BLaER1 (cell line): ENCODE data around the gene CBX3.
A peak's percentile ranks its signal among the peaks of the same experiment; 100 is the strongest.
"Not testable (repeated sequence)": the region's sequence is repeated elsewhere in the genome, so short reads cannot be mapped to it uniquely, and the experiment has no call there.

Experiments used
- H3K27ac ChIP-seq: shearing (Covaris generic); formaldehyde crosslinking; 2 replicates; pipeline ENCODE4 v1.8.1; 2022
- H3K27me3 ChIP-seq: shearing (Covaris generic); formaldehyde crosslinking; 2 replicates; pipeline ENCODE4 v1.8.1; 2022
- H3K36me3 ChIP-seq: shearing (Covaris generic); formaldehyde crosslinking; 2 replicates; pipeline ENCODE4 v1.8.1; 2022
- H3K4me1 ChIP-seq: shearing (Covaris generic); formaldehyde crosslinking; 2 replicates; pipeline ENCODE4 v1.8.1; 2022
- H3K4me2 ChIP-seq: shearing (Covaris generic); formaldehyde crosslinking; 2 replicates; pipeline ENCODE4 v1.8.1; 2022
- H3K4me3 ChIP-seq: shearing (Covaris generic); formaldehyde crosslinking; 2 replicates; pipeline ENCODE4 v1.8.1; 2022
- H3K9ac ChIP-seq: shearing (Covaris generic); formaldehyde crosslinking; 2 replicates; pipeline ENCODE4 v1.8.1; 2022
- H3K9me3 ChIP-seq: shearing (Covaris generic); formaldehyde crosslinking; 2 replicates; pipeline ENCODE4 v1.8.1; 2022
- H4K20me1 ChIP-seq: shearing (Covaris generic); formaldehyde crosslinking; 2 replicates; pipeline ENCODE4 v1.8.1; 2022
- Cebpa-rat ChIP-seq: shearing (Covaris generic); IDR thresholded peaks from 2 replicates; pipeline ENCODE4 v1.8.1; 2022

Gene CBX3

GRCh38 chr7:26192485-26193087, 9.0 kb upstream of the CBX3 start:
- peaks cover 100% of the 10 kb centered on the region for H3K36me3 ChIP-seq
- H3K9me3 ChIP-seq: no peaks in the 10 kb centered on the region
- TF ChIP-seq Cebpa-rat: no peak
- H3K9ac ChIP-seq: no peak overlapping the region
- H4K20me1 ChIP-seq: peaks cover 100% of the 10 kb centered on the region
- H3K4me3 ChIP-seq: no peak overlapping the region
- H3K27ac ChIP-seq: no peak overlapping the region
- H3K4me2 ChIP-seq: peak overlapping the region; percentile 81
- H3K27me3 ChIP-seq: no peaks in the 10 kb centered on the region
- H3K4me1 ChIP-seq: peaks cover 51% of the 10 kb centered on the region

- Histone ChIP-seq H3K36me3 (peaks cover 95% of the 10 kb centered on the region), H3K4me2 (peak overlapping the region; percentile 81), H3K4me1 (peaks cover 51% of the 10 kb centered on the region), H4K20me1 (peaks cover 100% of the 10 kb centered on the region), H3K27me3 (no peaks in the 10 kb centered on the region), H3K4me3 (0 out of 2 replicates have a peak overlapping the region, but pooled peaks have one; percentile 11), H3K27ac (no peak overlapping the region), H3K9me3 (no peaks in the 10 kb centered on the region), H3K9ac (no peak overlapping the region)
- no peak for TF ChIP-seq Cebpa-rat
Observed at GRCh38 chr7:26193432-26194207, 7.9 kb upstream of the CBX3 start.

- Histone ChIP-seq H3K4me1 (peaks cover 51% of the 10 kb centered on the region), H4K20me1 (peaks cover 100% of the 10 kb centered on the region), H3K4me2 (peak overlapping the region; percentile 81), H3K36me3 (peaks cover 92% of the 10 kb centered on the region)
- not testable (repeated sequence) for H3K9me3 ChIP-seq, H3K4me3 ChIP-seq, H3K9ac ChIP-seq, H3K27ac ChIP-seq, H3K27me3 ChIP-seq
Observed at GRCh38 chr7:26194764-26195163, 6.8 kb upstream of the CBX3 start.

DNA sequence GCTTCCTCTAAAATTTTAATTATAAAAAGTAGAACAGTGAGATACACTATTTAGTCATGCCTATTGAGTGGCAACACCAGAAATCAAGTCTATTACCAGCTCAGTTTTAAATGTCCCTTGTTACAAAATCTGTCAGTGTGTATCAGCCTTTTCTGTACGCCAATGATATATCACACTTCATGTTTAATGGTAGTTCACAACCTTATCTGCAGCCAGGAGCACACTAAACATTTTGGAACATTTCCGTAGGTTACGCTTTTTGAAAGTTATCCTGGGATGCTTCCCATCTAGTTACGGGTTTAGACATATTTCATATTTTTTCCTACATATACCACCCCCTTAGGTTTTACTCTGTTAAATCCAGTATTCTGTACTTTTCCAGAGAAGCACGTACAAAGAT, 6.4 kb upstream of the CBX3 start:
- Histone ChIP-seq H3K36me3 (peaks cover 88% of the 10 kb centered on the region), H3K27me3 (no peaks in the 10 kb centered on the region), H4K20me1 (peaks cover 99% of the 10 kb centered on the region), H3K4me1 (peaks cover 51% of the 10 kb centered on the region), H3K9me3 (no peaks in the 10 kb centered on the region), H3K27ac (no peak overlapping the region), H3K4me3 (no peak overlapping the region), H3K9ac (no peak overlapping the region), H3K4me2 (peak overlapping the region; percentile 81)
- TF ChIP-seq Cebpa-rat: no peak

GRCh38 chr7:26195867-26196657, 5.5 kb upstream of the CBX3 start:
- Histone ChIP-seq H3K4me2 (peak overlapping the region; percentile 81), H4K20me1 (peaks cover 93% of the 10 kb centered on the region), H3K27ac (no peak overlapping the region), H3K27me3 (no peaks in the 10 kb centered on the region), H3K4me3 (peak overlapping the region; percentile 90), H3K9ac (no peak overlapping the region), H3K36me3 (peaks cover 79% of the 10 kb centered on the region), H3K9me3 (no peaks in the 10 kb centered on the region), H3K4me1 (peaks cover 51% of the 10 kb centered on the region)
- TF ChIP-seq Cebpa-rat: no peak

- Histone ChIP-seq H3K4me3 (peak overlapping the region; percentile 90), H3K27me3 (no peaks in the 10 kb centered on the region), H3K9ac (peak overlapping the region; percentile 71; the same call in 1 of the 2 replicates), H3K36me3 (peaks cover 66% of the 10 kb centered on the region), H3K9me3 (no peaks in the 10 kb centered on the region), H3K4me1 (peaks cover 49% of the 10 kb centered on the region), H3K27ac (peak overlapping the region; percentile 13; the same call in 1 of the 2 replicates), H4K20me1 (peaks cover 80% of the 10 kb centered on the region), H3K4me2 (peak overlapping the region; percentile 81)
- no peak for TF ChIP-seq Cebpa-rat
Observed at GRCh38 chr7:26197153-26198115, 4.1 kb upstream of the CBX3 start.

DNA sequence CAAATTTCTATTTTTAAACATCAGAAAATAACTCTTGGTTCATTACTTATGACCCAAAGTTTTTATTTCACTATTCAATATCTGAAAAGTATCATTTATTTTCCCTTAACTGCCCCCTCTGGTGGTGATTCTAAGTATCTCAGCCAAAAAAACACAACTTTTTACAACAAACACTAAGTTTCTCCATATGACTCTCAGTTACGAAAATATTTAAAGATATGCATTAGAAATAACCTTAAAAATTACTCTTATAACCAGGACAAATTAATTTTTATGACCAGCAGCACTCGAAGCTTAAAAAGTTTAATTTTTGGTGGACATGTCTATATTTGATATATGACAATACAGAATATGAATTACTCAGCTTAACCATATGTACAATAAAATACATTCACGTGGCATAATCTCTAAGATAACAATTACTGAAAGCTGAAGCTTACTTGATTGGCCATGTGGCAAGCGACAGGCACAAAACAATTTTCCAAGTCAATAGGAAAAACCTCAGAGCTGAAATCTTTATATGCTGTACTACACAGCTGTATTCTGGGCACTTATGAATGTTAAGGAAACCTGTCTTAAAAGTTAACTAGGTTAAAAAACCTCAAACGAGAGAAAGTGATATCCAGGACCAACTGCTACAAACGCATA, 3.3 kb upstream of the CBX3 start:
- Histone ChIP-seq H3K4me3 (peak overlapping the region; percentile 90), H3K27ac (peak overlapping the region; percentile 100; the same call in 1 of the 2 replicates), H4K20me1 (peaks cover 77% of the 10 kb centered on the region), H3K9ac (peak overlapping the region; percentile 100), H3K4me1 (peaks cover 41% of the 10 kb centered on the region), H3K4me2 (peak overlapping the region; percentile 81), H3K9me3 (no peaks in the 10 kb centered on the region), H3K27me3 (no peaks in the 10 kb centered on the region), H3K36me3 (peaks cover 57% of the 10 kb centered on the region)
- TF ChIP-seq Cebpa-rat: no peak

GRCh38 chr7:26198781-26199169, 2.8 kb upstream of the CBX3 start:
- H3K36me3 ChIP-seq: peaks cover 52% of the 10 kb centered on the region
- peak overlapping the region; percentile 100 for H3K9ac ChIP-seq
- H3K4me2 ChIP-seq: peak overlapping the region; percentile 81
- no peaks in the 10 kb centered on the region for H3K9me3 ChIP-seq
- no peak for TF ChIP-seq Cebpa-rat
- peak overlapping the region; percentile 100 for H3K27ac ChIP-seq
- no peaks in the 10 kb centered on the region for H3K27me3 ChIP-seq
- H3K4me3 ChIP-seq: peak overlapping the region; percentile 90
- peaks cover 36% of the 10 kb centered on the region for H3K4me1 ChIP-seq
- peaks cover 77% of the 10 kb centered on the region for H4K20me1 ChIP-seq
